H1 (cell line): Measurements from ENCODE around the gene ZNF414. TPM values are rescaled to one million over a fixed set of nuclear protein-coding genes. Genes with fewer than 3 reads are reported as not detected.

Experiments
- HDAC6 ChIP-seq: IDR thresholded peaks from one replicate; pipeline ENCODE4 v1.7.1; 2012; ENCODE audit warnings: low read depth, mild to moderate bottlenecking, inconsistent platforms, low read length, moderate library complexity
- SRF ChIP-seq: IDR thresholded peaks from 2 replicates; pipeline ENCODE4 v1.6.1; 2011; ENCODE audit warnings: mild to moderate bottlenecking, low read depth, low read length, moderate library complexity
- polyA plus RNA-seq, 7 experiments: library from polyadenylated mRNA; depleted of rRNA in 3 of 7; stranded (reverse) in 5 of 7; unstranded in 2 of 7; fragments of >200 nt in 5 of 7; fragments of 200-250 nt in 2 of 7; gene quantifications; 1 replicate in 5 of 7; 2 replicates in 1 of 7; 4 replicates in 1 of 7; pipeline versions ENCODE4 v1.2.1 to v1.2.3, GENCODE V29; 2011 to 2013; ENCODE audit warnings: missing spikeins in 2 of 7, mixed read lengths in 2 of 7
- total RNA-seq: library from RNA; stranded (reverse); fragmentation: NEBNext Ultra II Directional; extraction: Animal tissue kit (Norgen Biotek cat#: 25700); gene quantifications from 2 replicates; pipeline ENCODE4 v1.2.1, GENCODE V29; 2021

ZNF414 gene
- total and polyA plus RNA-seq, 2 of the 8 experiments (the other 6 are each of a cell fraction or from before 2014, with no cell fraction given), result 9.7 to 26.8 TPM

- TF ChIP-seq SRF, result no peak
- TF ChIP-seq HDAC6, result no peak
Measured at GRCh38 chr19:8473648-8474476, 40.1 kb downstream of the ZNF414 start (continued).
